OCI-LY7 (cell line): Measurements from ENCODE around the gene FERMT3.

Source experiments
- CTCF ChIP-seq: fragments of 200-600 bp; sonication (generic); conservative IDR thresholded peaks from 2 replicates; pipeline ENCODE4 v1.5.1; 2014; ENCODE audit warnings: mild to moderate bottlenecking, antibody characterized with exemption, low read length, moderate library complexity, mixed read lengths
- EZH2phosphoT487 ChIP-seq: fragments of 200-600 bp; sonication (generic); IDR thresholded peaks from 2 replicates; pipeline ENCODE4 v1.6.1; 2018; ENCODE audit warnings: low read depth, borderline replicate concordance, mild to moderate bottlenecking, mixed run types, antibody characterized with exemption, low read length, moderate library complexity, mixed read lengths

GRCh38 chr11:64206457-64207255 lies at the start of gene FERMT3:
- 0 out of 2 replicates have a peak, but pooled peaks have one; percentile 5 for TF ChIP-seq CTCF
- no peak for TF ChIP-seq EZH2phosphoT487
